ENCODE measurements around the gene ALMS1. TPM values are rescaled to one million over a fixed set of nuclear protein-coding genes. Genes with fewer than 3 reads are reported as not detected.

ALMS1 gene
- polyA plus RNA-seq, 1 of the 3 experiments (the other 2 are of a cell fraction), result 7.0 TPM

DNA sequence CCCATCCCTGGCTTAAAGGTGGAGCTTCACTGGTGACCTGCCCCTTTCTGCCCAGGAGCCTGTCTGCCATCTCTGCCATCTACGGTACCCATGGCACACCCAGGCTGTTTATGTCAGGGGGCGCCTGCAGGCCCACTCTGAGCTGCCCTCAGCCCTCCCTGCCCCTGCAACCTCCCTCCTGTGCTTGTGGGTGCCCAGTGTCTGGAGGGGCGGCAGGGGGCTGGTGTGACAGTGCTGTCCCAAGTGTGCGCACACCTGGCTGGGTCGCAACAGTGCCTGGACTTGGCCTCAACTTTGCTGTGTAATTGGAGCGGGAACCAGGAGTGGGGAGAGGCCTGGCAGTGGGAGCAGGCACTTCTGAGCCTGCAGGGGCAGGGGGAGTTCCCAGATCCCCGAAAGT, 102.4 kb downstream of the ALMS1 start:
- no peaks in the 10 kb centered on the region for H3K9me2 ChIP-seq
- TF ChIP-seq, protein P1, sequence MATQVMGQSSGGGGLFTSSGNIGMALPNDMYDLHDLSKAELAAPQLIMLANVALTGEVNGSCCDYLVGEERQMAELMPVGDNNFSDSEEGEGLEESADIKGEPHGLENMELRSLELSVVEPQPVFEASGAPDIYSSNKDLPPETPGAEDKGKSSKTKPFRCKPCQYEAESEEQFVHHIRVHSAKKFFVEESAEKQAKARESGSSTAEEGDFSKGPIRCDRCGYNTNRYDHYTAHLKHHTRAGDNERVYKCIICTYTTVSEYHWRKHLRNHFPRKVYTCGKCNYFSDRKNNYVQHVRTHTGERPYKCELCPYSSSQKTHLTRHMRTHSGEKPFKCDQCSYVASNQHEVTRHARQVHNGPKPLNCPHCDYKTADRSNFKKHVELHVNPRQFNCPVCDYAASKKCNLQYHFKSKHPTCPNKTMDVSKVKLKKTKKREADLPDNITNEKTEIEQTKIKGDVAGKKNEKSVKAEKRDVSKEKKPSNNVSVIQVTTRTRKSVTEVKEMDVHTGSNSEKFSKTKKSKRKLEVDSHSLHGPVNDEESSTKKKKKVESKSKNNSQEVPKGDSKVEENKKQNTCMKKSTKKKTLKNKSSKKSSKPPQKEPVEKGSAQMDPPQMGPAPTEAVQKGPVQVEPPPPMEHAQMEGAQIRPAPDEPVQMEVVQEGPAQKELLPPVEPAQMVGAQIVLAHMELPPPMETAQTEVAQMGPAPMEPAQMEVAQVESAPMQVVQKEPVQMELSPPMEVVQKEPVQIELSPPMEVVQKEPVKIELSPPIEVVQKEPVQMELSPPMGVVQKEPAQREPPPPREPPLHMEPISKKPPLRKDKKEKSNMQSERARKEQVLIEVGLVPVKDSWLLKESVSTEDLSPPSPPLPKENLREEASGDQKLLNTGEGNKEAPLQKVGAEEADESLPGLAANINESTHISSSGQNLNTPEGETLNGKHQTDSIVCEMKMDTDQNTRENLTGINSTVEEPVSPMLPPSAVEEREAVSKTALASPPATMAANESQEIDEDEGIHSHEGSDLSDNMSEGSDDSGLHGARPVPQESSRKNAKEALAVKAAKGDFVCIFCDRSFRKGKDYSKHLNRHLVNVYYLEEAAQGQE (IDR thresholded peaks at IDR 0.05; ENCODE audit: low read depth, low read length), result no peak
- no peak for TF ChIP-seq EP300 (IDR thresholded peaks at IDR 0.05; ENCODE audit: borderline replicate concordance in 1 of 2, low read depth in 1 of 2, low read length in 1 of 2)
- no peak for TF ChIP-seq NRF1 (IDR thresholded peaks at IDR 0.05; ENCODE audit: low read depth, low read length)
- no peak for TF ChIP-seq MXI1 (IDR thresholded peaks at IDR 0.05; ENCODE audit: low read depth, low read length)
- TF ChIP-seq, protein P2, sequence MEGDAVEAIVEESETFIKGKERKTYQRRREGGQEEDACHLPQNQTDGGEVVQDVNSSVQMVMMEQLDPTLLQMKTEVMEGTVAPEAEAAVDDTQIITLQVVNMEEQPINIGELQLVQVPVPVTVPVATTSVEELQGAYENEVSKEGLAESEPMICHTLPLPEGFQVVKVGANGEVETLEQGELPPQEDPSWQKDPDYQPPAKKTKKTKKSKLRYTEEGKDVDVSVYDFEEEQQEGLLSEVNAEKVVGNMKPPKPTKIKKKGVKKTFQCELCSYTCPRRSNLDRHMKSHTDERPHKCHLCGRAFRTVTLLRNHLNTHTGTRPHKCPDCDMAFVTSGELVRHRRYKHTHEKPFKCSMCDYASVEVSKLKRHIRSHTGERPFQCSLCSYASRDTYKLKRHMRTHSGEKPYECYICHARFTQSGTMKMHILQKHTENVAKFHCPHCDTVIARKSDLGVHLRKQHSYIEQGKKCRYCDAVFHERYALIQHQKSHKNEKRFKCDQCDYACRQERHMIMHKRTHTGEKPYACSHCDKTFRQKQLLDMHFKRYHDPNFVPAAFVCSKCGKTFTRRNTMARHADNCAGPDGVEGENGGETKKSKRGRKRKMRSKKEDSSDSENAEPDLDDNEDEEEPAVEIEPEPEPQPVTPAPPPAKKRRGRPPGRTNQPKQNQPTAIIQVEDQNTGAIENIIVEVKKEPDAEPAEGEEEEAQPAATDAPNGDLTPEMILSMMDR (IDR thresholded peaks at IDR 0.05), result no peak
- TF ChIP-seq, protein P3, sequence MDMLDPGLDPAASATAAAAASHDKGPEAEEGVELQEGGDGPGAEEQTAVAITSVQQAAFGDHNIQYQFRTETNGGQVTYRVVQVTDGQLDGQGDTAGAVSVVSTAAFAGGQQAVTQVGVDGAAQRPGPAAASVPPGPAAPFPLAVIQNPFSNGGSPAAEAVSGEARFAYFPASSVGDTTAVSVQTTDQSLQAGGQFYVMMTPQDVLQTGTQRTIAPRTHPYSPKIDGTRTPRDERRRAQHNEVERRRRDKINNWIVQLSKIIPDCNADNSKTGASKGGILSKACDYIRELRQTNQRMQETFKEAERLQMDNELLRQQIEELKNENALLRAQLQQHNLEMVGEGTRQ (IDR thresholded peaks at IDR 0.05; ENCODE audit: borderline replicate concordance, low read depth, low read length), result no peak
- TF ChIP-seq MEF2A (IDR thresholded peaks at IDR 0.05; ENCODE audit: borderline replicate concordance, low read depth), result no peak
- TF ChIP-seq FOXJ3 (CRISPR knock-in tag; IDR thresholded peaks at IDR 0.05), result no peak
- TF ChIP-seq RCOR1 (IDR thresholded peaks at IDR 0.05; ENCODE audit: low read length), result no peak
- no peak for TF ChIP-seq POLR2AphosphoS5 (IDR thresholded peaks at IDR 0.05; ENCODE audit: low read depth, low read length)
- TF ChIP-seq RXRA (IDR thresholded peaks at IDR 0.05; ENCODE audit: borderline replicate concordance, low read depth), result no peak
- TF ChIP-seq, protein P4, sequence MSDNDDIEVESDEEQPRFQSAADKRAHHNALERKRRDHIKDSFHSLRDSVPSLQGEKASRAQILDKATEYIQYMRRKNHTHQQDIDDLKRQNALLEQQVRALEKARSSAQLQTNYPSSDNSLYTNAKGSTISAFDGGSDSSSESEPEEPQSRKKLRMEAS (IDR thresholded peaks at IDR 0.05; ENCODE audit: low read depth), result no peak
- no peak for TF ChIP-seq TCF12 (IDR thresholded peaks at IDR 0.05)
- TF ChIP-seq FOSL2 (IDR thresholded peaks at IDR 0.05; ENCODE audit: borderline replicate concordance, low read depth), result no peak
- TF ChIP-seq, protein P5, sequence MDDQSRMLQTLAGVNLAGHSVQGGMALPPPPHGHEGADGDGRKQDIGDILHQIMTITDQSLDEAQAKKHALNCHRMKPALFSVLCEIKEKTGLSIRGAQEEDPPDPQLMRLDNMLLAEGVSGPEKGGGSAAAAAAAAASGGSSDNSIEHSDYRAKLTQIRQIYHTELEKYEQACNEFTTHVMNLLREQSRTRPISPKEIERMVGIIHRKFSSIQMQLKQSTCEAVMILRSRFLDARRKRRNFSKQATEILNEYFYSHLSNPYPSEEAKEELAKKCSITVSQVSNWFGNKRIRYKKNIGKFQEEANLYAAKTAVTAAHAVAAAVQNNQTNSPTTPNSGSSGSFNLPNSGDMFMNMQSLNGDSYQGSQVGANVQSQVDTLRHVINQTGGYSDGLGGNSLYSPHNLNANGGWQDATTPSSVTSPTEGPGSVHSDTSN (IDR thresholded peaks at IDR 0.05), result no peak
- 97% methylated on average over 4 of the region's 7 CpGs for WGBS (ENCODE audit: low lambda C conversion rate)
- H3K4me2 ChIP-seq, result no peak overlapping the region
- H3K4me3 ChIP-seq (ENCODE audit: low read depth in 2 of 2, low read length in 1 of 2), result no peak overlapping the region
- no peaks in the 10 kb centered on the region for H3K27me3 ChIP-seq (ENCODE audit: insufficient read depth)
- no peaks in the 10 kb centered on the region for H3K9me3 ChIP-seq
- H2AFZ ChIP-seq (ENCODE audit: low read depth), result no peak overlapping the region
- H3K4me1 ChIP-seq (ENCODE audit: control insufficient read depth in 1 of 2, insufficient read depth in 2 of 2, low read depth in 1 of 2, low read length in 1 of 2), result no peaks in the 10 kb centered on the region
- no peak overlapping the region for H3K27ac ChIP-seq (ENCODE audit: low read depth in 2 of 2, low read length in 1 of 2)
- ChIA-PET POLR2A (no interaction called here), CTCF (no interaction called here)
- H4K20me1 ChIP-seq (ENCODE audit: insufficient read depth), result no peaks in the 10 kb centered on the region
- peaks cover 29 to 32% of the 10 kb centered on the region in 2 experiments for H3K36me3 ChIP-seq (replicated peaks in 1 of 2; ENCODE audit: control insufficient read depth in 1 of 2, insufficient read depth in 2 of 2, low read length in 1 of 2)
- no peaks in the 10 kb centered on the region; the same call in 1 of the 2 replicates for H3K79me2 ChIP-seq (ENCODE audit: insufficient read depth)
- DNase-seq, result no peak
- H3K9ac ChIP-seq, result no peak overlapping the region
- no peaks in the 10 kb centered on the region for H3F3A ChIP-seq (replicated peaks; ENCODE audit: insufficient read depth)
